Esophagus squamous epithelium (tissue), 5 donors: ENCODE data around the gene MVB12B. TPM values are rescaled to one million over a fixed set of nuclear protein-coding genes. Genes with fewer than 3 reads are reported as not detected.

Experiments used
- DNase-seq: peaks from one replicate; lab custom pipeline; 2025; lab: John Stamatoyannopoulos, UW
- H3K27ac ChIP-seq, 4 donors: fragments of 200-600 bp; sonication (generic); one replicate each; pipeline ENCODE4 v1.5.1; 2016 to 2019; ENCODE audit warnings: mild to moderate bottlenecking in 1 of 4
- H3K27me3 ChIP-seq, 4 donors: fragments of 200-600 bp; sonication (generic); 1 replicate in 3 of 4; 2 replicates in 1 of 4; pipeline versions ENCODE4 v1.5.1 to v1.6.0; 2017 to 2021; ENCODE audit warnings: antibody characterized with exemption in 1 of 4
- H3K36me3 ChIP-seq, 3 donors: fragments of 200-600 bp; sonication (generic); one replicate each; pipeline ENCODE4 v1.5.1; 2016 to 2019
- H3K4me1 ChIP-seq, 3 donors: fragments of 200-600 bp; sonication (generic); one replicate each; pipeline ENCODE4 v1.5.1; 2017 to 2019
- H3K4me3 ChIP-seq, 4 donors: fragments of 200-600 bp; sonication (generic); 1 replicate in 3 of 4; 2 replicates in 1 of 4; pipeline ENCODE4 v1.5.1; 2016 to 2019; ENCODE audit warnings: mild to moderate bottlenecking in 2 of 4, moderate library complexity in 1 of 4
- H3K9me3 ChIP-seq, 3 donors: fragments of 200-600 bp; sonication (generic); one replicate each; pipeline ENCODE4 v1.5.1; 2016 to 2019
- POLR2A ChIP-seq, 4 donors: fragments of 450-650 bp; IDR thresholded peaks; one replicate each; pipeline ENCODE4 v1.6.1; 2017; ENCODE audit warnings: antibody characterized with exemption in 4 of 4, mild to moderate bottlenecking in 4 of 4, moderate library complexity in 3 of 4
- WGBS, 2 donors: methylation state at CpG; one replicate each; pipeline ENCODE4 v1.1.5; 2018; 5-methylcytosine and 5-hydroxymethylcytosine counted together
- intact Hi-C: fragments of 100-400 bp; cut with DNase I; formaldehyde crosslinking; loops from one replicate; pipeline ENCODE4 v1.15.0; 2022
- total RNA-seq, 4 donors: library from RNA; depleted of rRNA; stranded (reverse); fragments of >200 nt; gene quantifications; one replicate each; pipeline ENCODE4 v1.1.0, GENCODE V29; 2016
- TF ChIP-seq, protein P1 (sequence below), 6 experiments: fragments of 450-650 bp in 4 of 6; fragments of 200-600 bp in 2 of 6; sonication (generic) in 2 of 6; IDR thresholded peaks; one replicate each; pipeline ENCODE4 v1.5.1; 2016 to 2019; ENCODE audit warnings: antibody characterized with exemption in 6 of 6, mild to moderate bottlenecking in 4 of 6, moderate library complexity in 4 of 6
- donor health status: DM: yes; HTN: yes; CAD: no.

MVB12B gene
- total RNA-seq, 4 donors from 2014 or later = 3.2 to 13.2 (median 5.3) TPM

- Histone ChIP-seq H3K27me3 (no peaks in the 10 kb centered on the region), H3K27ac (no peak overlapping the region), H3K4me3 (no peak overlapping the region), H3K4me1 (peaks cover 6 to 84% (median 26%) of the 10 kb centered on the region in 3 donors), H3K36me3 (no peaks in the 10 kb centered on the region), H3K9me3 (no peaks in the 10 kb centered on the region)
- intact Hi-C loops = no loop called here
- TF ChIP-seq POLR2A (IDR thresholded peaks at IDR 0.05) = no peak
- whole genome bisulfite sequencing, 2 donors = 67 to 84% methylated on average over 6 to 7 of the region's 8 CpGs
- no peak for DNase-seq
Measured at GRCh38 chr9:126331964-126332748, 5.5 kb downstream of the MVB12B start.

DNA sequence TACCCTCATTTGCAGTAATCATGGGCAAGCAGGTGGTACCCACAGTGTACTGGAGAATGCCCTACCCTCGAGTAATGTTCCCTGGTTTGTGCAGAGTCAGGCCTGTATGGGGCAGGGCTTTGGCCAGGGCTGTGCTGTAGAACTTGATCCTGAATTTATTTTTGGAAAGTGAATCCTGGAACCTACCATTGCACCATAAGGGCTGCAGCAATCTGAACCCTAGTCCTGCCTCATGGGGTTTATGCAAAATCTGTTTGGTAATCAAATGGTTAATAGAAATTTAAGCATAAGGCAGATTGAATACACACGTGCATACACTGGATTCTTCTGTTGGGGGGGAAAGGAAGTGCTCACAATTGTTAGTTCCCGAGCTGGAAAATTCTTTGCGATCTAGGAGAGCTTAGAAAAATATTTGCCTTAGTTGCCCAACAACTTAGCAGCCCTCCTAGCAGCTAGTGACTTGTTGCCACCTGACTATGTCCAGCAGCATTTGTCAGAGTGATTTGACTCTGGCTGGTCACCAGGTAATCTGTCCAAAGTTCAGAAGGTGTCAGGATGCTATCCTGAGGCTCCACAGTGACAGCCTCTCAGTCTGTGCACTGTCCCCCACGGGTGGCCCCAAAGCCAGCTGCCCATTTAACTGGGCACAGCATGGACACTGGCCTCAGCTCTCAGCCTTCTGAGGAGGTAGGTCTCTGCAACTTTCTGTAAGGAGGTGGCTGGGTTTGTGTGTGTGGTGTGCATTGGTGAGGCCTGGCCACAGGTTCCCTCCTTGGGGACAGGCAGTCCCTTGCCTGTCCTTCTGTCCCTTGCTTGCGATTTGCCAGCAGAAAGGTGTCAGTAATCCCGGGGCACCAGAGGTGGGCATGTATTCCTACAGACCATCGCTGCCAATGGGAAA lies 8.3 kb downstream of the MVB12B start:
- H3K36me3 ChIP-seq = no peaks in the 10 kb centered on the region
- no peak for TF ChIP-seq POLR2A (IDR thresholded peaks at IDR 0.05)
- TF ChIP-seq, protein P1, sequence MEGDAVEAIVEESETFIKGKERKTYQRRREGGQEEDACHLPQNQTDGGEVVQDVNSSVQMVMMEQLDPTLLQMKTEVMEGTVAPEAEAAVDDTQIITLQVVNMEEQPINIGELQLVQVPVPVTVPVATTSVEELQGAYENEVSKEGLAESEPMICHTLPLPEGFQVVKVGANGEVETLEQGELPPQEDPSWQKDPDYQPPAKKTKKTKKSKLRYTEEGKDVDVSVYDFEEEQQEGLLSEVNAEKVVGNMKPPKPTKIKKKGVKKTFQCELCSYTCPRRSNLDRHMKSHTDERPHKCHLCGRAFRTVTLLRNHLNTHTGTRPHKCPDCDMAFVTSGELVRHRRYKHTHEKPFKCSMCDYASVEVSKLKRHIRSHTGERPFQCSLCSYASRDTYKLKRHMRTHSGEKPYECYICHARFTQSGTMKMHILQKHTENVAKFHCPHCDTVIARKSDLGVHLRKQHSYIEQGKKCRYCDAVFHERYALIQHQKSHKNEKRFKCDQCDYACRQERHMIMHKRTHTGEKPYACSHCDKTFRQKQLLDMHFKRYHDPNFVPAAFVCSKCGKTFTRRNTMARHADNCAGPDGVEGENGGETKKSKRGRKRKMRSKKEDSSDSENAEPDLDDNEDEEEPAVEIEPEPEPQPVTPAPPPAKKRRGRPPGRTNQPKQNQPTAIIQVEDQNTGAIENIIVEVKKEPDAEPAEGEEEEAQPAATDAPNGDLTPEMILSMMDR (IDR thresholded peaks at IDR 0.05) = no peak
- DNase-seq = no peak
- no peaks in the 10 kb centered on the region for H3K27me3 ChIP-seq
- WGBS, 2 donors = 44 to 49% methylated on average over 6 to 7 of the region's 8 CpGs
- no peaks in the 10 kb centered on the region for H3K9me3 ChIP-seq
- peak overlapping the region in 1 of 4 donors; percentile 30 for H3K4me3 ChIP-seq
- peak overlapping the region in 3 of 4 donors; percentile 42 to 70 (median 52) for H3K27ac ChIP-seq
- intact Hi-C loops = no loop called here
- H3K4me1 ChIP-seq = peaks cover 6 to 76% (median 21%) of the 10 kb centered on the region in 3 donors

- TF ChIP-seq, protein P1 (IDR thresholded peaks at IDR 0.05) = no peak
- no peak for TF ChIP-seq POLR2A (IDR thresholded peaks at IDR 0.05)
- Histone ChIP-seq H3K27ac (peak overlapping the region in 3 of 4 donors; percentile 42 to 70 (median 52)), H3K4me1 (peaks cover 6 to 71% (median 21%) of the 10 kb centered on the region in 3 donors), H3K9me3 (no peaks in the 10 kb centered on the region), H3K27me3 (no peaks in the 10 kb centered on the region), H3K36me3 (peaks cover 0 to 11% (median 0%) of the 10 kb centered on the region in 3 donors), H3K4me3 (peak overlapping the region in 1 of 4 donors; percentile 30)
- 89 to 91% methylated on average over 10 to 13 of the region's 19 CpGs for WGBS, 2 donors
- intact Hi-C loops = no loop called here
- DNase-seq = no peak
Measured at GRCh38 chr9:126335837-126336735, 9.5 kb downstream of the MVB12B start.

DNA sequence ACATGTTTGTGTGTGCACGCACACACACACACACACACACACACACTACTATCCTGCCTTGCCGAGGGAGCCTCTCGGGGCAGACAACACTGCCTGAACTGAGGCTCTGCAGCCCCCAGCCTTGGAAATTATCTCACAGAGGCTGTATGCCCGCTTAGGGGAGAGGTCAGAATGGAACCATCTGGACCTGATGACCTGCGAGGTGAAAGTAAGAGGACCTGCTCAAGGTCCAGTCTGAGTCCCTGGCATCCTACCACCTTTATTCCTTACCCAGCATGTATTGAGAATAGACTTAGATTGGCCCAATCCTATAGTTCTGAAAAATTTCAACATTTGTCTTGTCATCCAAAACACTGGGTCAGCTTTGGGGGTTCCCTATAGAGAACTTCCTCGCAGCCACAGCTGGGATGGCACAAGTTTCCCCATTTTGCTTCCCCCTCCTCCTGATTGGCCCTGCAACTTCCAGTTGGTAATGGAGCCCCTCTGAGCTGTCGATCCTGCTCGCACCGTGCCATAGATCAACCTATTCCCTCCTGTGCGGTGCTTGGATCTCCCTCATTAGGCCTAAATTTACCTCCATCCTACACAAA lies 10.2 kb downstream of the MVB12B start:
- no peak overlapping the region for H3K4me3 ChIP-seq
- TF ChIP-seq, protein P1 (IDR thresholded peaks at IDR 0.05) = no peak
- no peak for TF ChIP-seq POLR2A (IDR thresholded peaks at IDR 0.05)
- H3K9me3 ChIP-seq = no peaks in the 10 kb centered on the region
- H3K27ac ChIP-seq = no peak overlapping the region
- H3K27me3 ChIP-seq = no peaks in the 10 kb centered on the region
- intact Hi-C loops = no loop called here
- peaks cover 0 to 18% (median 0%) of the 10 kb centered on the region in 3 donors for H3K36me3 ChIP-seq
- WGBS, 2 donors = 77 to 94% methylated on average over 8 to 10 of the region's 10 CpGs
- DNase-seq = no peak
- H3K4me1 ChIP-seq = peaks cover 6 to 69% (median 21%) of the 10 kb centered on the region in 3 donors
